ENCODE measurements around the gene MAEL. TPM values are rescaled to one million over a fixed set of nuclear protein-coding genes. Genes with fewer than 3 reads are reported as not detected.
"Not testable (repeated sequence)": the region's sequence is repeated elsewhere in the genome, so short reads cannot be mapped to it uniquely, and the experiment has no call there.

The MAEL gene
- total RNA-seq, 4 donors from 2014 or later, result not detected

- no peaks in the 10 kb centered on the region for H3K9me3 ChIP-seq
- no peak for DNase-seq (ENCODE audit: low spot score in 2 of 2)
- 40% methylated on average over 8 of the region's 8 CpGs for WGBS
- H3K4me3 ChIP-seq, result no peak overlapping the region
- peaks cover 5% of the 10 kb centered on the region for H3K27me3 ChIP-seq
- no peaks in the 10 kb centered on the region for H3K36me3 ChIP-seq
- H3K4me1 ChIP-seq, result no peaks in the 10 kb centered on the region
- no peak overlapping the region for H3K27ac ChIP-seq
- TF ChIP-seq POLR2A (IDR thresholded peaks at IDR 0.05) (no peak), EP300 (IDR thresholded peaks at IDR 0.05) (no peak), POLR2AphosphoS5 (IDR thresholded peaks at IDR 0.05) (no peak), CTCF (IDR thresholded peaks at IDR 0.05) (no peak)
These were observed 24.2 kb downstream of the MAEL start for GRCh38 chr1:167013108-167013929.

- TF ChIP-seq POLR2AphosphoS5 (IDR thresholded peaks at IDR 0.05) (no peak), POLR2A (IDR thresholded peaks at IDR 0.05) (no peak), CTCF (IDR thresholded peaks at IDR 0.05) (no peak), EP300 (IDR thresholded peaks at IDR 0.05) (no peak)
- no peaks in the 10 kb centered on the region for H3K9me3 ChIP-seq
- H3K36me3 ChIP-seq, result no peaks in the 10 kb centered on the region
- H3K4me3 ChIP-seq, result no peak overlapping the region
- H3K27me3 ChIP-seq, result no peaks in the 10 kb centered on the region
- DNase-seq (ENCODE audit: low spot score in 2 of 2), result no peak
- H3K27ac ChIP-seq, result no peak overlapping the region
- H3K4me1 ChIP-seq, result no peaks in the 10 kb centered on the region
- WGBS, result 62% methylated on average over 6 of the region's 6 CpGs
These were observed 27.1 kb downstream of the MAEL start for GRCh38 chr1:167016100-167016750.

- H3K36me3 ChIP-seq, result no peaks in the 10 kb centered on the region
- peaks cover 6% of the 10 kb centered on the region for H3K27me3 ChIP-seq
- no peak overlapping the region for H3K4me3 ChIP-seq
- H3K9me3 ChIP-seq, result no peaks in the 10 kb centered on the region
- WGBS, result 94% methylated on average over 1 of the region's 1 CpG
- H3K4me1 ChIP-seq, result no peaks in the 10 kb centered on the region
- no peak for TF ChIP-seq CTCF (IDR thresholded peaks at IDR 0.05)
- no peak for TF ChIP-seq POLR2AphosphoS5 (IDR thresholded peaks at IDR 0.05)
- no peak for TF ChIP-seq EP300 (IDR thresholded peaks at IDR 0.05)
- TF ChIP-seq POLR2A (IDR thresholded peaks at IDR 0.05), result no peak
- no peak overlapping the region for H3K27ac ChIP-seq
- DNase-seq (ENCODE audit: low spot score in 2 of 2), result no peak
These were observed 33.3 kb downstream of the MAEL start for GRCh38 chr1:167022384-167022783.

GRCh38 chr1:167029553-167029952 is 40.5 kb downstream of the MAEL start:
- H3K27ac ChIP-seq; H3K9me3 ChIP-seq; H3K4me3 ChIP-seq; DNase-seq (ENCODE audit: low spot score in 2 of 2); H3K36me3 ChIP-seq; H3K4me1 ChIP-seq: not testable (repeated sequence)
- 97% methylated on average over 24 of the region's 27 CpGs for WGBS
- peaks cover 16% of the 10 kb centered on the region for H3K27me3 ChIP-seq

GRCh38 chr1:167033646-167034045 is 44.6 kb downstream of the MAEL start:
- H3K4me3 ChIP-seq, result no peak overlapping the region
- peaks cover 5% of the 10 kb centered on the region for H3K27me3 ChIP-seq
- no peaks in the 10 kb centered on the region for H3K9me3 ChIP-seq
- no peak for DNase-seq (ENCODE audit: low spot score in 2 of 2)
- no peaks in the 10 kb centered on the region for H3K4me1 ChIP-seq
- no peak overlapping the region for H3K27ac ChIP-seq
- no peaks in the 10 kb centered on the region for H3K36me3 ChIP-seq
- 68% methylated on average over 2 of the region's 2 CpGs for WGBS
- TF ChIP-seq POLR2A (IDR thresholded peaks at IDR 0.05), result no peak
- TF ChIP-seq CTCF (IDR thresholded peaks at IDR 0.05), result no peak
- TF ChIP-seq EP300 (IDR thresholded peaks at IDR 0.05), result no peak
- TF ChIP-seq POLR2AphosphoS5 (IDR thresholded peaks at IDR 0.05), result no peak

Data from suprapubic skin (tissue), 4 donors.